Gastrocnemius medialis (tissue), 4 donors: Measurements from ENCODE around the gene DPT. TPM values are rescaled to one million over a fixed set of nuclear protein-coding genes. Genes with fewer than 3 reads are reported as not detected.

ENCODE experiments used
- ATAC-seq, 2 donors: fragments of 150-250 bp; one replicate each; pipeline ENCODE4 v1.9.1; 2016
- DNase-seq, 2 donors: peaks; one replicate each; pipeline ENCODE4 v3.0.0-alpha.2; 2019
- H3K27ac ChIP-seq, 4 donors: fragments of 200-600 bp; sonication (generic); 1 replicate in 1 of 4; 2 replicates in 3 of 4; pipeline ENCODE4 v1.5.1; 2016 to 2018; ENCODE audit warnings: mild to moderate bottlenecking in 2 of 4, moderate library complexity in 1 of 4
- H3K27me3 ChIP-seq, 3 donors: fragments of 200-600 bp; sonication (generic) in 2 of 3; 1 replicate in 1 of 3; 2 replicates in 2 of 3; pipeline versions ENCODE4 v1.5.1 to v1.6.0; 2016 to 2019; ENCODE audit warnings: mild to moderate bottlenecking in 1 of 3, moderate library complexity in 1 of 3
- H3K36me3 ChIP-seq, 2 donors: fragments of 200-600 bp; sonication (generic) in 1 of 2; one replicate each; pipeline ENCODE4 v1.5.1; 2017 to 2018
- H3K4me1 ChIP-seq, 2 donors: fragments of 200-600 bp; sonication (generic) in 1 of 2; one replicate each; pipeline ENCODE4 v1.5.1; 2016 to 2017; ENCODE audit warnings: mild to moderate bottlenecking in 2 of 2
- H3K4me3 ChIP-seq, 4 donors: fragments of 200-600 bp; sonication (generic) in 3 of 4; 1 replicate in 1 of 4; 2 replicates in 3 of 4; pipeline ENCODE4 v1.5.1; 2016 to 2019; ENCODE audit warnings: mild to moderate bottlenecking in 2 of 4
- H3K9me3 ChIP-seq, 3 donors: fragments of 200-600 bp; sonication (generic) in 2 of 3; 1 replicate in 1 of 3; 2 replicates in 2 of 3; pipeline ENCODE4 v1.5.1; 2016 to 2019
- POLR2A ChIP-seq, 2 donors: fragments of 450-650 bp; IDR thresholded peaks; one replicate each; pipeline ENCODE4 v1.6.1; 2017; ENCODE audit warnings: antibody characterized with exemption in 2 of 2, mild to moderate bottlenecking in 2 of 2, moderate library complexity in 2 of 2
- in situ Hi-C, 4 donors: fragments of 200-750 bp; cut with MboI; loops; one replicate each; pipeline versions ENCODE4 v1.15.0 to v1.8.0; 2017; ENCODE audit warnings: low sequenced_read_pairs in 4 of 4
- intact Hi-C: fragments of 100-400 bp; cut with DNase I; formaldehyde crosslinking; loops from one replicate; pipeline ENCODE4 v1.15.1; 2023; ENCODE audit warnings: low total_unique reads
- total RNA-seq, 4 donors: library from RNA; depleted of rRNA; stranded (reverse); fragments of >200 nt; gene quantifications; one replicate each; pipeline versions ENCODE4 v1.1.0 to v1.2.3, GENCODE V29; 2016
- TF ChIP-seq, protein P1 (sequence below), 5 experiments: fragments of 450-650 bp in 3 of 5; fragments of 200-600 bp in 2 of 5; sonication (generic) in 2 of 5; IDR thresholded peaks in 4 of 5; conservative IDR thresholded peaks in 1 of 5; 1 replicate in 4 of 5; 2 replicates in 1 of 5; pipeline ENCODE4 v1.5.1; 2016 to 2019; ENCODE audit warnings: antibody characterized with exemption in 5 of 5, mild to moderate bottlenecking in 3 of 5, moderate library complexity in 3 of 5

DPT gene
- total RNA-seq, 4 donors from 2014 or later = 12.6 to 21.8 (median 14.7) TPM

DNA sequence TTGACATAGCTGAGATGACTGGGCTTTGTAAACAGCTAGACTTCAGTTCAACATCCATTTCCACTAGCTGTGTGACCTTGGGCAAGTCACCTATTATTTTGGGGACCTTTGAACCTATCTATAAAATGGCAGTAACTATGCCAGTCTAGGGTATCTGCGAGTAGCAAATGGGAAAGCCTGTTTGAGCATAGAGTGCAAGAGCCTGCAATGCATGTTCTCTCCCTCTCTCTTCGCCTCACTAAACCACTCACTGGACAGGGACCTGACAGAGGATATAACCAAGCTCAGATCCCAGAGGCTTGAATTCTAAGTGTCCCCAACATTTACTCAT lies 39.7 kb downstream of the DPT start:
- H3K4me3 ChIP-seq = no peak overlapping the region
- H3K4me1 ChIP-seq = no peaks in the 10 kb centered on the region
- intact Hi-C loops = no loop called here
- TF ChIP-seq, protein P1, sequence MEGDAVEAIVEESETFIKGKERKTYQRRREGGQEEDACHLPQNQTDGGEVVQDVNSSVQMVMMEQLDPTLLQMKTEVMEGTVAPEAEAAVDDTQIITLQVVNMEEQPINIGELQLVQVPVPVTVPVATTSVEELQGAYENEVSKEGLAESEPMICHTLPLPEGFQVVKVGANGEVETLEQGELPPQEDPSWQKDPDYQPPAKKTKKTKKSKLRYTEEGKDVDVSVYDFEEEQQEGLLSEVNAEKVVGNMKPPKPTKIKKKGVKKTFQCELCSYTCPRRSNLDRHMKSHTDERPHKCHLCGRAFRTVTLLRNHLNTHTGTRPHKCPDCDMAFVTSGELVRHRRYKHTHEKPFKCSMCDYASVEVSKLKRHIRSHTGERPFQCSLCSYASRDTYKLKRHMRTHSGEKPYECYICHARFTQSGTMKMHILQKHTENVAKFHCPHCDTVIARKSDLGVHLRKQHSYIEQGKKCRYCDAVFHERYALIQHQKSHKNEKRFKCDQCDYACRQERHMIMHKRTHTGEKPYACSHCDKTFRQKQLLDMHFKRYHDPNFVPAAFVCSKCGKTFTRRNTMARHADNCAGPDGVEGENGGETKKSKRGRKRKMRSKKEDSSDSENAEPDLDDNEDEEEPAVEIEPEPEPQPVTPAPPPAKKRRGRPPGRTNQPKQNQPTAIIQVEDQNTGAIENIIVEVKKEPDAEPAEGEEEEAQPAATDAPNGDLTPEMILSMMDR (IDR thresholded peaks at IDR 0.05 in 4 of 5, conservative IDR thresholded peaks at IDR 0.05 in 1 of 5) = no peak
- TF ChIP-seq POLR2A (IDR thresholded peaks at IDR 0.05) = no peak
- no peaks in the 10 kb centered on the region for H3K9me3 ChIP-seq
- H3K27ac ChIP-seq = no peak overlapping the region
- H3K36me3 ChIP-seq = no peaks in the 10 kb centered on the region
- no peaks in the 10 kb centered on the region for H3K27me3 ChIP-seq
- in situ Hi-C loops = no loop called here
- no peak for DNase-seq
- ATAC-seq = no peak

DNA sequence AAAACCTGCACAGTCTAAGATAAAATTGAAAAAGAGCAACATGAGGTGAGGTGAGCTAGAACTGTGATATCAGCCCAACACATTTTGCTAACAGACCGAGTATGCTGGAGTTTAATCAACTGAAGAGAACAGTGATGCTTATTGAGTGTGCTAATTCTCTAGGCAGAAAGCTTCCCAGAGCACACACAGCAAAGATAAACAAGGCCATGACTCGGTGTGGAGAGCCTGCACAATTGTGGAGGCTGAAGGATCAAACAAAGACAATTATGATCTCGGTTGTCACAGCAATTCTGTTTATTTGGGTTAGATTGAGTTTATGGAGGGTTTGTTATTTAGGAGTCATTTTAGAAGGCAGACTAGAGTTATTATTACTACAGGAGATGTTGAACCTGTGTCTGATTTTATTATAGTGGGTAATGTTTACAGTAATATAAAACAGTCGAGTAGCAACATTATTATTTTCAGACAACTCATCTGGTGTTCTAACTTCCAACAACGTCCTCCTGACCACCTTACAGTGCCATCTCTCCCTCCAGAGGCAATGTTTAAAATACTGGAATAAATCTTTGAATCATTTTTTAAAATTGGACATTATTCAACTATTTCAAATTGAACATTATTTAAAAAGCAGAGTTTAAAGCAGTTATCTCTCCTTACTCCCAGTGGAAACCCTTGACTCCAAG lies 40.2 kb downstream of the DPT start:
- H3K27ac ChIP-seq = no peak overlapping the region
- TF ChIP-seq, protein P1 (IDR thresholded peaks at IDR 0.05 in 4 of 5, conservative IDR thresholded peaks at IDR 0.05 in 1 of 5) = no peak
- TF ChIP-seq POLR2A (IDR thresholded peaks at IDR 0.05) = no peak

DNA sequence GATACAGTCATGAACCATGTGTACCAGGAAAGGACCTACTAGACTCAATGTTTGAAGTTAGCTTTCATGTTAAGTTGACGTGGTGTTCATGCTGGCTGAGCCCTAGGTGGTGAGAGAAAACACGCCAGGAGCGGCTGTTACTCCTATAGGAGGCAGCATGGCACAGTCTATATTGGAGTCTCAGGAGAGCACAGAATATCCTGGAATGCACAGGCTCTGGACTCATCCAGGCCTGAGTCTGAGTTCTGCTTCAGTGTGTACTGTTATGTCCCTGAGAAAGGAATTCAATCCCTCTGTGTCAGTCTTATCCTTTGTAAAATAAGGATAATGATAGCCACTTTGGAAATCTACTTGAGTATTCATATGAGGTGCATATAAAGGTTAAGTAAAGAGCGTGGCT lies 41.2 kb downstream of the DPT start:
- ATAC-seq (no peak), DNase-seq (no peak)
- H3K36me3 ChIP-seq = no peaks in the 10 kb centered on the region
- in situ Hi-C loops = no loop called here
- intact Hi-C loops = no loop called here
- no peak overlapping the region for H3K4me3 ChIP-seq
- H3K27ac ChIP-seq = no peak overlapping the region
- TF ChIP-seq POLR2A (IDR thresholded peaks at IDR 0.05) = no peak
- TF ChIP-seq, protein P1 (IDR thresholded peaks at IDR 0.05 in 4 of 5, conservative IDR thresholded peaks at IDR 0.05 in 1 of 5) = no peak
- H3K9me3 ChIP-seq = no peaks in the 10 kb centered on the region
- no peaks in the 10 kb centered on the region for H3K4me1 ChIP-seq
- no peaks in the 10 kb centered on the region for H3K27me3 ChIP-seq

More for the DNA sequence above, 40.2 kb downstream of the DPT start:
- H3K27me3 ChIP-seq = no peaks in the 10 kb centered on the region
- no peak overlapping the region for H3K4me3 ChIP-seq
- in situ Hi-C loops (no loop called here), intact Hi-C loops (no loop called here)
- no peaks in the 10 kb centered on the region for H3K4me1 ChIP-seq
- DNase-seq = no peak
- H3K9me3 ChIP-seq = no peaks in the 10 kb centered on the region
- no peak for ATAC-seq
- no peaks in the 10 kb centered on the region for H3K36me3 ChIP-seq

DNA sequence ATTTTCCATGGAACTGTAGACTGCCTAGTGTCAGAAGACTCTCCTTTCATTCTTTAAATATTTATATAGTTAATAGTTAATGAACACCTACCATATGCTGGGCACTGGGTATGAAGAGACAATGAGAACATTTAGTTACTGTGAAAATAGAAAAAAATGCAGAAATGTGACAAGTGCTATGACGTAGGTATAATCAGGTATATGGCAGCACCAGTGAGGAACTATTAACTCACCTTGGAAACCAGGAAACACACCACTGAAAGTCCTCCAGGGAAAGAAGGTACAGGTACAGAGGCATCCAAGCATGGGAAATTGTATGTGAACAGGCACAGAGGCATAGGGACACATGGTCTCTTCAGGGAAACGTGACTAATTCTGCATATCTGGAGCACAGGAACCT lies 42.3 kb downstream of the DPT start:
- Histone ChIP-seq H3K9me3 (no peaks in the 10 kb centered on the region), H3K4me1 (no peaks in the 10 kb centered on the region), H3K36me3 (no peaks in the 10 kb centered on the region), H3K27me3 (no peaks in the 10 kb centered on the region), H3K4me3 (no peak overlapping the region), H3K27ac (no peak overlapping the region)
- DNase-seq (no peak), ATAC-seq (no peak)
- TF ChIP-seq POLR2A (IDR thresholded peaks at IDR 0.05) = no peak
- TF ChIP-seq, protein P1 (IDR thresholded peaks at IDR 0.05 in 4 of 5, conservative IDR thresholded peaks at IDR 0.05 in 1 of 5) = no peak
- intact Hi-C loops (no loop called here), in situ Hi-C loops (no loop called here)

DNA sequence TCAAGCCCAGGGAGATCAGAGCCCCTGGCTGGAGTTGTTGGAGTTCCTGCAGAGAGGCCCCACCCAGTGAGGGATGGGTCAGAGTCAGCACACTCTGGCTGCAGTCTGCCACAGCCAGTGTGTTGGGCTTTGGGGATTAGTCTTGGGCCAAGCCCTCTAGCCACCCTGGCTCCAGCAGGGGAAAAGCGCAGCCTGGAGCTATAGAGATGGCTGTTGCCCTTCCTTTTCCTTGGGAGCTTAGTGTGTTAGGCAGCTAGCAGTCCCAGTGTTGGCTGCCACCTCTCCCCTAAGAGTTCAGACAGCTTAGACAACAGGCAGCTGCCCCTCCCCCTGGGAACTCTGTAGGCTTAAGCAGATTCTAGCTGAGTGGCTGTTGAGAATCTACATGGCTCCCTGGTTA lies 45.1 kb downstream of the DPT start:
- in situ Hi-C loops = no loop called here

More for the DNA sequence above, 45.1 kb downstream of the DPT start:
- no peak overlapping the region for H3K27ac ChIP-seq
- H3K9me3 ChIP-seq = no peaks in the 10 kb centered on the region
- H3K27me3 ChIP-seq = no peaks in the 10 kb centered on the region
- H3K4me1 ChIP-seq = no peaks in the 10 kb centered on the region
- intact Hi-C loops = no loop called here
- no peak for DNase-seq
- TF ChIP-seq POLR2A (IDR thresholded peaks at IDR 0.05) = no peak
- TF ChIP-seq, protein P1 (IDR thresholded peaks at IDR 0.05 in 4 of 5, conservative IDR thresholded peaks at IDR 0.05 in 1 of 5) = no peak
- no peak overlapping the region for H3K4me3 ChIP-seq
- H3K36me3 ChIP-seq = no peaks in the 10 kb centered on the region
- ATAC-seq = no peak
